ENCODE measurements around the gene GATAD2A. TPM values are rescaled to one million over a fixed set of nuclear protein-coding genes. Genes with fewer than 3 reads are reported as not detected.

GATAD2A gene
- total and polyA plus RNA-seq, 2 of the 8 experiments (the other 6 are each of a cell fraction or from before 2014, with no cell fraction given), result 38.4 to 205 TPM

GRCh38 chr19:19361075-19361594, 44.3 kb upstream of the GATAD2A start (continued):
- TF ChIP-seq MAFK (IDR thresholded peaks at IDR 0.05; ENCODE audit: low read depth, low read length) (no peak), POU5F1 (IDR thresholded peaks at IDR 0.05; ENCODE audit: low read depth, low read length) (no peak), JUN (IDR thresholded peaks at IDR 0.05; ENCODE audit: low read depth, low read length) (no peak), CTCF (IDR thresholded peaks at IDR 0.05; ENCODE audit: control extremely low read depth in 1 of 3, insufficient read depth in 1 of 3, low read depth in 1 of 3, low read length in 3 of 3) (peak; percentile 74 to 87 (median 79)), TBP (IDR thresholded peaks at IDR 0.05; ENCODE audit: low read depth, low read length) (no peak), JUND (IDR thresholded peaks at IDR 0.05; ENCODE audit: low read length) (no peak), NRF1 (IDR thresholded peaks at IDR 0.05; ENCODE audit: low read depth, low read length) (no peak), GTF2F1 (IDR thresholded peaks at IDR 0.05; ENCODE audit: borderline replicate concordance, low read depth, low read length) (no peak), SP1 (IDR thresholded peaks at IDR 0.05; ENCODE audit: low read depth, low read length) (no peak), USF2 (IDR thresholded peaks at IDR 0.05; ENCODE audit: low read length) (peak; percentile 43; the same call in 1 of the 2 replicates), KDM4A (IDR thresholded peaks at IDR 0.05; ENCODE audit: low read depth, low read length, severe bottlenecking) (no peak), RNF2 (IDR thresholded peaks at IDR 0.05; ENCODE audit: borderline replicate concordance, low read depth, low read length, missing control alignments, poor library complexity, severe bottlenecking) (no peak), RFX5 (IDR thresholded peaks at IDR 0.05; ENCODE audit: borderline replicate concordance, low read depth, low read length) (no peak), SRF (IDR thresholded peaks at IDR 0.05; ENCODE audit: low read depth, low read length) (peak; percentile 91), POLR2AphosphoS5 (IDR thresholded peaks at IDR 0.05; ENCODE audit: low read depth, low read length) (no peak), KDM5A (IDR thresholded peaks at IDR 0.05; ENCODE audit: low read length) (no peak), MAX (IDR thresholded peaks at IDR 0.05) (peak; percentile 93), CBX5 (IDR thresholded peaks at IDR 0.05; ENCODE audit: low read depth, low read length) (no peak), BACH1 (IDR thresholded peaks at IDR 0.05; ENCODE audit: low read length) (no peak), BRCA1 (IDR thresholded peaks at IDR 0.05; ENCODE audit: low read depth, low read length) (no peak)

Data from H1 (cell line).